IMR-90 (cell line): ENCODE results near the gene GABBR2. TPM values are rescaled to one million over a fixed set of nuclear protein-coding genes. Genes with fewer than 3 reads are reported as not detected.

ENCODE experiments used
- ATAC-seq: fragments of 200-7000 bp; cut with Tn5 transposase; 2 replicates; pipeline ENCODE4 v1.9.1; 2020; ENCODE audit warnings: low read depth, mild to moderate bottlenecking, moderate library complexity
- BruUV-seq: library from RNA; stranded (reverse); fragments of 400-500 nt; replicated peaks from 2 replicates; lab custom pipeline; 2021; lab: Mats Ljungman, UMichigan
- CTCF ChIA-PET: fragments of 300-600 bp; formaldehyde crosslinking; extraction: SDS; loops from one replicate; lab custom pipeline; 2021; ENCODE audit warnings: antibody characterized with exemption; lab: Yijun Ruan, JAX
- POLR2A ChIA-PET: fragments of 300-600 bp; sonication (Branson Sonifier 250); formaldehyde crosslinking; loops from one replicate; lab custom pipeline; 2022; ENCODE audit warnings: antibody characterized with exemption; ENCODE audit not compliant: unreplicated experiment; lab: Charles Lee
- DNase-seq: peaks from one replicate; pipeline ENCODE4 v3.0.0; 2013
- H2AFZ ChIP-seq: replicated peaks from 2 replicates; pipeline ENCODE3; 2013; ENCODE audit warnings: low read length, mild to moderate bottlenecking; ENCODE audit not compliant: poor library complexity
- H2AK5ac ChIP-seq: 2 replicates; pipeline ENCODE4 v1.6.1; 2013; ENCODE audit warnings: low read depth, low read length, inconsistent platforms
- H2AK9ac ChIP-seq: replicated peaks from 2 replicates; pipeline ENCODE3; 2013; ENCODE audit warnings: mild to moderate bottlenecking, low read depth, low read length, moderate library complexity; ENCODE audit not compliant: poor library complexity
- H2BK120ac ChIP-seq: 2 replicates; pipeline ENCODE4 v1.6.1; 2013; ENCODE audit warnings: low read depth, low read length, inconsistent platforms
- H2BK15ac ChIP-seq: 3 replicates; pipeline ENCODE4 v1.6.1; 2013; ENCODE audit warnings: low read depth, low read length, inconsistent platforms
- H2BK20ac ChIP-seq: 2 replicates; pipeline ENCODE4 v1.6.1; 2013; ENCODE audit warnings: low read depth, mild to moderate bottlenecking, inconsistent platforms, low read length, moderate library complexity
- H2BK5ac ChIP-seq: 2 replicates; pipeline ENCODE4 v1.6.1; 2013; ENCODE audit warnings: mild to moderate bottlenecking, low read depth, low read length, inconsistent platforms; ENCODE audit not compliant: poor library complexity, severe bottlenecking
- H3K14ac ChIP-seq: replicated peaks from 2 replicates; pipeline ENCODE4 v1.6.1; 2013; ENCODE audit warnings: low read depth, low read length, inconsistent platforms
- H3K18ac ChIP-seq: 2 replicates; pipeline ENCODE4 v1.6.1; 2013; ENCODE audit warnings: low read depth, low read length, control low read depth
- H3K23ac ChIP-seq: 2 replicates; pipeline ENCODE4 v1.6.1; 2013; ENCODE audit warnings: low read depth, low read length, inconsistent platforms
- H3K27ac ChIP-seq: 2 replicates; pipeline ENCODE4 v1.5.1; 2013; ENCODE audit warnings: mild to moderate bottlenecking, control low read depth, low read length; ENCODE audit not compliant: insufficient read depth
- H3K27me3 ChIP-seq: 2 replicates; pipeline ENCODE4 v1.6.1; 2013; ENCODE audit warnings: low read length; ENCODE audit not compliant: control insufficient read depth, insufficient read depth
- H3K36me3 ChIP-seq: 2 replicates; pipeline ENCODE4 v1.6.1; 2013; ENCODE audit warnings: low read length, mixed read lengths; ENCODE audit not compliant: control insufficient read depth, insufficient read depth
- H3K4ac ChIP-seq: 2 replicates; pipeline ENCODE4 v1.6.1; 2013; ENCODE audit warnings: low read depth, low read length, inconsistent platforms
- H3K4me1 ChIP-seq: 2 replicates; pipeline ENCODE4 v1.6.1; 2013; ENCODE audit warnings: low read length, mixed read lengths; ENCODE audit not compliant: control insufficient read depth, insufficient read depth
- H3K4me2 ChIP-seq: 2 replicates; pipeline ENCODE4 v1.6.1; 2013; ENCODE audit warnings: low read depth, mild to moderate bottlenecking, control low read depth, low read length, moderate library complexity
- H3K4me3 ChIP-seq: 2 replicates; pipeline ENCODE4 v1.5.1; 2013; ENCODE audit warnings: low read depth, mild to moderate bottlenecking, control low read depth, low read length, moderate library complexity; ENCODE audit not compliant: insufficient read depth
- H3K56ac ChIP-seq: 2 replicates; pipeline ENCODE4 v1.6.1; 2013; ENCODE audit warnings: low read length, inconsistent platforms; ENCODE audit not compliant: insufficient read depth; ENCODE audit errors: extremely low read depth
- H3K79me1 ChIP-seq, 2 experiments: 2 replicates each; pipeline ENCODE4 v1.6.1; 2013; ENCODE audit warnings: low read length in 2 of 2, inconsistent platforms in 1 of 2, low read depth in 1 of 2
- H3K9ac ChIP-seq: 2 replicates; pipeline ENCODE4 v1.6.1; 2013; ENCODE audit warnings: low read depth, low read length, control low read depth
- H3K9me1 ChIP-seq: 2 replicates; pipeline ENCODE4 v1.6.1; 2013; ENCODE audit warnings: low read length, inconsistent platforms; ENCODE audit not compliant: insufficient read depth
- H3K9me3 ChIP-seq: 2 replicates; pipeline ENCODE4 v1.6.1; 2013; ENCODE audit warnings: low read length; ENCODE audit not compliant: control insufficient read depth, insufficient read depth
- H4K20me1 ChIP-seq: 2 replicates; pipeline ENCODE4 v1.6.1; 2013; ENCODE audit warnings: low read length, inconsistent platforms; ENCODE audit not compliant: insufficient read depth
- H4K5ac ChIP-seq: 2 replicates; pipeline ENCODE4 v1.6.1; 2013; ENCODE audit warnings: mild to moderate bottlenecking, low read depth, low read length, control low read depth
- H4K8ac ChIP-seq, 2 experiments: 2 replicates each; pipeline ENCODE4 v1.6.1; 2013; ENCODE audit warnings: low read depth in 2 of 2, low read length in 2 of 2, control low read depth in 1 of 2, inconsistent platforms in 1 of 2
- H4K91ac ChIP-seq: 2 replicates; pipeline ENCODE4 v1.6.1; 2013; ENCODE audit warnings: low read depth, low read length, inconsistent platforms; ENCODE audit not compliant: insufficient read depth
- BHLHE40 ChIP-seq: fragments of 150-350 bp; IDR thresholded peaks from 2 replicates; pipeline ENCODE4 v1.6.1; 2016; ENCODE audit warnings: mild to moderate bottlenecking, low read depth, low read length
- CEBPB ChIP-seq: IDR thresholded peaks from 2 replicates; pipeline ENCODE4 v1.6.1; 2012; ENCODE audit warnings: low read depth, low read length, improper control_type of control experiment
- CTCF ChIP-seq: conservative IDR thresholded peaks from 2 replicates; pipeline ENCODE4 v1.5.1; 2012; ENCODE audit warnings: mild to moderate bottlenecking, low read depth, low read length, improper control_type of control experiment
- FOS ChIP-seq: fragments of 150-350 bp; IDR thresholded peaks from 2 replicates; pipeline ENCODE4 v1.6.1; 2016; ENCODE audit warnings: low read depth, low read length
- MAZ ChIP-seq: IDR thresholded peaks from 2 replicates; pipeline ENCODE4 v1.6.1; 2012; ENCODE audit warnings: low read depth, mild to moderate bottlenecking, low read length, improper control_type of control experiment, moderate library complexity, borderline replicate concordance
- NFE2L2 ChIP-seq: fragments of 150-350 bp; IDR thresholded peaks from 2 replicates; pipeline ENCODE4 v1.6.1; 2016; ENCODE audit warnings: low read depth, mild to moderate bottlenecking, low read length
- RCOR1 ChIP-seq: IDR thresholded peaks from 2 replicates; pipeline ENCODE4 v1.6.1; 2012; ENCODE audit warnings: mild to moderate bottlenecking, low read length, improper control_type of control experiment; ENCODE audit not compliant: insufficient replicate concordance
- RFX5 ChIP-seq: IDR thresholded peaks from 2 replicates; pipeline ENCODE4 v1.8.0; 2012; ENCODE audit warnings: low read depth, mild to moderate bottlenecking, low read length, moderate library complexity
- SMC3 ChIP-seq: fragments of 150-350 bp; IDR thresholded peaks from 2 replicates; pipeline ENCODE4 v1.6.1; 2016; ENCODE audit warnings: low read depth, mild to moderate bottlenecking, antibody characterized with exemption, low read length, moderate library complexity
- USF2 ChIP-seq: fragments of 150-350 bp; IDR thresholded peaks from 2 replicates; pipeline ENCODE4 v1.6.1; 2017; ENCODE audit warnings: mild to moderate bottlenecking, antibody characterized with exemption, low read length, low read depth
- WGBS, 2 experiments: methylation state at CpG; one replicate each; pipeline versions ENCODE4 v1.1.5 to v1.1.7; 2013; ENCODE audit warnings: missing lambda C conversion rate in 2 of 2; ENCODE audit not compliant: insufficient read length in 1 of 2; ENCODE audit errors: extremely low coverage in 2 of 2; 5-methylcytosine and 5-hydroxymethylcytosine counted together
- dilution Hi-C: fragments of 300-500 bp; cut with HindIII; formaldehyde crosslinking; loops from one replicate; pipeline ENCODE4 v1.14.3; 2018; ENCODE audit warnings: low sequenced_read_pairs; ENCODE audit not compliant: unreplicated experiment
- in situ Hi-C: fragments of 300-500 bp; cut with MboI; formaldehyde crosslinking; loops from 3 replicates; pipeline ENCODE4 v1.14.3; 2019; ENCODE audit warnings: low sequenced_read_pairs, inconsistent platforms, mixed read lengths
- intact Hi-C: fragments of 100-400 bp; cut with micrococcal nuclease; formaldehyde crosslinking; loops from 2 replicates; pipeline ENCODE4 v1.10.0; 2022
- polyA plus RNA-seq, 3 experiments: library from polyadenylated mRNA; depleted of rRNA; stranded (reverse); fragments of >200 nt; gene quantifications; 2 replicates each; pipeline ENCODE4 v1.2.3, GENCODE V29; 2012; ENCODE audit warnings: low replicate concordance in 1 of 3
- total RNA-seq: library from RNA; depleted of rRNA; stranded (reverse); fragments of >200 nt; gene quantifications from 2 replicates; pipeline ENCODE4 v1.2.3, GENCODE V29; 2012
- TF ChIP-seq, protein P1 (sequence below): fragments of 150-350 bp; IDR thresholded peaks from 2 replicates; pipeline ENCODE4 v1.6.1; 2016; ENCODE audit warnings: low read depth, mild to moderate bottlenecking, low read length, moderate library complexity, borderline replicate concordance

The GABBR2 gene
- total and polyA plus RNA-seq, 2 of the 4 experiments (the other 2 are of a cell fraction), result 14.2 to 20.3 TPM

DNA sequence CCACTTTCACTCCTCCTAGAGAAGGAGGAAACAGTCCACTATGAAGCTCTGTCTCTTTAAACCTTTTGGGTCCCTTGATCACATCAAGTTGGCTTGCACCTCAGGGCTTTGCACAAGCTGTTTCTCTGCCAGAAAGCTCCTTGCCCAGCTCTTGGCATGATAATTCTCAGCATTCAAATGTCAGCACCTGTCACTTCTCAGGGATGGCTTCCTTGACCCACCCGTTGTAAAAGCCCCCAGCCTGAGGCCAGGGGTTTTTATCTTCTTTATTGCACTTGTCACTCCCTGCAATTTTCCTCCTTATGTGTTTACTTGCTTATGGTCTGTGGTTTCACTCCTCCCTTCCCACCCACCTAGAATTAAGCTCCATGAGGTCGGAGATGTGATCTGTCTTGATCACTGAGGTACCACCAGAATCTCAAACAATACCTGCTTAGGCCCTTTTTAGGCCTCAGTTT, 252.6 kb downstream of the GABBR2 start:
- Histone ChIP-seq H2BK120ac (no peak overlapping the region), H2BK20ac (no peak overlapping the region), H4K5ac (no peak overlapping the region), H2AK5ac (no peak overlapping the region), H3K27me3 (no peaks in the 10 kb centered on the region), H3K23ac (no peak overlapping the region), H2AK9ac (no peak overlapping the region), H3K14ac (no peak overlapping the region), H3K4me1 (peaks cover 5% of the 10 kb centered on the region), H3K9me3 (peaks cover 3% of the 10 kb centered on the region; the same call in 1 of the 2 replicates), H3K79me1 (no peaks in the 10 kb centered on the region; a peak in 1 of 4 replicates), H3K18ac (no peak overlapping the region), H3K9me1 (no peaks in the 10 kb centered on the region), H4K8ac (no peak overlapping the region), H3K4me3 (no peak overlapping the region), H2AFZ (peak overlapping the region; percentile 71), H3K4me2 (no peak overlapping the region), H3K27ac (no peak overlapping the region), H4K20me1 (no peaks in the 10 kb centered on the region), H3K9ac (no peak overlapping the region), H4K91ac (no peak overlapping the region), H3K56ac (no peak overlapping the region), H3K4ac (no peak overlapping the region), H2BK15ac (no peak overlapping the region), H3K36me3 (peaks cover 3% of the 10 kb centered on the region; the same call in 1 of the 2 replicates), H2BK5ac (no peak overlapping the region)
- POLR2A ChIA-PET, result no interaction called here
- intact Hi-C loops (no loop called here), in situ Hi-C loops (no loop called here), dilution Hi-C loops (no loop called here)
- ATAC-seq (no peak), DNase-seq (no peak)
- no TSS peak for BruUV-seq
- no CpG with 5 or more reads among the region's 2 CpGs for WGBS, 2 experiments
- CTCF ChIA-PET, result interaction anchor here (0.6 to 1.1 kb wide), 2 partner anchors 140 to 249 kb away, joined by 3 read pairs; no protein-coding TSS in a partner anchor
- TF ChIP-seq USF2 (no peak), FOS (no peak), RCOR1 (no peak), MAZ (no peak), CTCF (no peak), NFE2L2 (no peak), CEBPB (no peak), RFX5 (no peak), SMC3 (no peak), BHLHE40 (no peak)
- TF ChIP-seq, protein P1, sequence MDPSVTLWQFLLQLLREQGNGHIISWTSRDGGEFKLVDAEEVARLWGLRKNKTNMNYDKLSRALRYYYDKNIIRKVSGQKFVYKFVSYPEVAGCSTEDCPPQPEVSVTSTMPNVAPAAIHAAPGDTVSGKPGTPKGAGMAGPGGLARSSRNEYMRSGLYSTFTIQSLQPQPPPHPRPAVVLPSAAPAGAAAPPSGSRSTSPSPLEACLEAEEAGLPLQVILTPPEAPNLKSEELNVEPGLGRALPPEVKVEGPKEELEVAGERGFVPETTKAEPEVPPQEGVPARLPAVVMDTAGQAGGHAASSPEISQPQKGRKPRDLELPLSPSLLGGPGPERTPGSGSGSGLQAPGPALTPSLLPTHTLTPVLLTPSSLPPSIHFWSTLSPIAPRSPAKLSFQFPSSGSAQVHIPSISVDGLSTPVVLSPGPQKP, result no peak
